ENCODE results near the gene CRB2. TPM values are rescaled to one million over a fixed set of nuclear protein-coding genes. Genes with fewer than 3 reads are reported as not detected.

CRB2 gene
- total and polyA plus RNA-seq, 2 donors (not counting 3 experiments of a cell fraction or from before 2014, with no cell fraction given), result not detected

DNA sequence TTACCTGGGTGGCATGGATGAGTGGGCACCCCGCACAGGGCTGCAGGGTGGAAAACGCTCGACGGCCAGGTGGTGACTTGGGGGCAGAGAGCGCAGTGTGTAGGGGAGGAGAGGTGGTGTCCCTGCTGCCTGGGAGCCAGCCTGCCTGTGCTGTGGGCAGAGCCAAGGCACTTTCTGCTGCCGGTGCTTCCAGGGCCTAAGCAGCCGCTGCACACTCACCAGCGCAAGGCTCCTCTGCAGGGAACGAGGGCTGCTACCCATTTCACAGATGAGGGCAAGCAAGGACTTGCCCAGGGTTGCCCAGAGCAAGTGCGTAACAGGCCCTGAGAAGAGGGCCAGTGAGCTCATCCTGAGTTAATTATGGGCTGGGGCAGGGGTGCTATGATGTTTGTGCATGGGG, 62.5 kb downstream of the CRB2 start:
- no peak for TF ChIP-seq FOS (IDR thresholded peaks at IDR 0.05; ENCODE audit: borderline replicate concordance, insufficient read depth, low read length)

DNA sequence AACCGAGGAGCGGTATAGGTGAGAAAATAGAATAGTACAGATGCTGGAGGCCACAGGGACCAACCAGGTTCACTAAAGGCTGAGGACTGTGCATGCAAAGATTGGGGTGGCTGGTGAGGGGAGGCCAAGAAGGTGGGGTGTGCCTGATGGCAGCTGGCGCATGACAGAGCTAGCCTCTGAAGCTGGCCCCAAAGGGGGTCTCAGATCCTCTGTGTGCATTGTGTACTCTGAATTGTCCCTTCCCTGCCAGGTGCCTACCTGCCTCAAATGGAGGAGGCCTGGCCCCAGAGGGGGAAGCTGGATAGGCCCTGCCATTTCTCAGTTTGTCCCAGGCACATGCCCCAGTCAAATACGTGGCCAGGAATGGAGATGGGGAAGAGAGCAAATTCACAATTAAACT, 63.1 kb downstream of the CRB2 start:
- Histone ChIP-seq H3K4me2 (ENCODE audit: insufficient read depth, low read length) (no peak overlapping the region), H3K79me2 (ENCODE audit: control insufficient read depth, insufficient read depth, low read length) (no peaks in the 10 kb centered on the region), H4K20me1 (replicated peaks; ENCODE audit: control insufficient read depth, extremely low read depth, insufficient read depth, low read length) (no peaks in the 10 kb centered on the region), H2AFZ (ENCODE audit: low read depth, low read length) (no peak overlapping the region), H3K9me1 (replicated peaks; ENCODE audit: control insufficient read depth, extremely low read depth, insufficient read depth, low read length) (no peaks in the 10 kb centered on the region), H3K36me3 (ENCODE audit: control insufficient read depth in 2 of 2, extremely low read depth in 1 of 2, insufficient read depth in 2 of 2, low read length in 2 of 2) (no peaks in the 10 kb centered on the region), H3K9me3 (replicated peaks; ENCODE audit: control insufficient read depth, insufficient read depth, low read length) (no peaks in the 10 kb centered on the region), H3K4me1 (ENCODE audit: control insufficient read depth, extremely low read depth, insufficient read depth, low read length) (no peaks in the 10 kb centered on the region), H3K9ac (replicated peaks; ENCODE audit: extremely low read depth, insufficient read depth, low read length) (no peak overlapping the region), H3K4me3 (replicated peaks in 1 of 3; ENCODE audit: insufficient read depth in 1 of 3, low read depth in 1 of 3, low read length in 3 of 3) (no peak overlapping the region), H3K27me3 (ENCODE audit: control insufficient read depth in 2 of 2, insufficient read depth in 2 of 2, low read length in 2 of 2) (no peaks in the 10 kb centered on the region), H3K27ac (ENCODE audit: insufficient read depth, low read depth, low read length) (no peak overlapping the region)
- intact Hi-C loops (cut with micrococcal nuclease), result no loop called here
- DNase-seq (ENCODE audit: low read depth, low spot score) (no peak), FAIRE-seq (no peak)
- dilution Hi-C loops (cut with MboI; ENCODE audit: extremely low pct_ligation_motif_present, low sequenced_read_pairs), result no loop called here
- ChIA-PET CTCF (no interaction called here), POLR2A (no interaction called here)
- TF ChIP-seq POLR2A (IDR thresholded peaks at IDR 0.05; ENCODE audit: low read depth, low read length) (no peak), EZH2 (IDR thresholded peaks at IDR 0.05; ENCODE audit: borderline replicate concordance, low read depth, low read length, severe bottlenecking) (no peak), GATA2 (IDR thresholded peaks at IDR 0.05; ENCODE audit: insufficient read depth, insufficient read length, low read depth, low read length) (no peak), JUN (IDR thresholded peaks at IDR 0.05; ENCODE audit: borderline replicate concordance, insufficient read depth, insufficient read length, low read depth) (no peak)
- no TSS peak for BruUV-seq (replicated peaks)

More for the DNA sequence above, 62.5 kb downstream of the CRB2 start:
- Histone ChIP-seq H3K79me2 (ENCODE audit: control insufficient read depth, insufficient read depth, low read length) (no peaks in the 10 kb centered on the region), H2AFZ (ENCODE audit: low read depth, low read length) (no peak overlapping the region), H3K9me3 (replicated peaks; ENCODE audit: control insufficient read depth, insufficient read depth, low read length) (no peaks in the 10 kb centered on the region), H3K4me2 (ENCODE audit: insufficient read depth, low read length) (no peak overlapping the region), H3K9ac (replicated peaks; ENCODE audit: extremely low read depth, insufficient read depth, low read length) (no peak overlapping the region), H3K36me3 (ENCODE audit: control insufficient read depth in 2 of 2, extremely low read depth in 1 of 2, insufficient read depth in 2 of 2, low read length in 2 of 2) (no peaks in the 10 kb centered on the region), H3K4me1 (ENCODE audit: control insufficient read depth, extremely low read depth, insufficient read depth, low read length) (no peaks in the 10 kb centered on the region), H3K27ac (ENCODE audit: insufficient read depth, low read depth, low read length) (no peak overlapping the region), H3K4me3 (replicated peaks in 1 of 3; ENCODE audit: insufficient read depth in 1 of 3, low read depth in 1 of 3, low read length in 3 of 3) (no peak overlapping the region), H3K9me1 (replicated peaks; ENCODE audit: control insufficient read depth, extremely low read depth, insufficient read depth, low read length) (no peaks in the 10 kb centered on the region), H3K27me3 (ENCODE audit: control insufficient read depth in 2 of 2, insufficient read depth in 2 of 2, low read length in 2 of 2) (no peaks in the 10 kb centered on the region), H4K20me1 (replicated peaks; ENCODE audit: control insufficient read depth, extremely low read depth, insufficient read depth, low read length) (no peaks in the 10 kb centered on the region)
- no peak for DNase-seq (ENCODE audit: low read depth, low spot score)
- ChIA-PET POLR2A (no interaction called here), CTCF (interaction anchor here (1.1 kb wide), 1 partner anchor 9 kb away, joined by 3 read pairs; no protein-coding TSS in a partner anchor)
- no peak for FAIRE-seq
- no TSS peak for BruUV-seq (replicated peaks)
- intact Hi-C loops (cut with micrococcal nuclease) (no loop called here), dilution Hi-C loops (cut with MboI; ENCODE audit: extremely low pct_ligation_motif_present, low sequenced_read_pairs) (no loop called here)
